ENCODE data around the gene BBIP1.

BBIP1 gene

DNA sequence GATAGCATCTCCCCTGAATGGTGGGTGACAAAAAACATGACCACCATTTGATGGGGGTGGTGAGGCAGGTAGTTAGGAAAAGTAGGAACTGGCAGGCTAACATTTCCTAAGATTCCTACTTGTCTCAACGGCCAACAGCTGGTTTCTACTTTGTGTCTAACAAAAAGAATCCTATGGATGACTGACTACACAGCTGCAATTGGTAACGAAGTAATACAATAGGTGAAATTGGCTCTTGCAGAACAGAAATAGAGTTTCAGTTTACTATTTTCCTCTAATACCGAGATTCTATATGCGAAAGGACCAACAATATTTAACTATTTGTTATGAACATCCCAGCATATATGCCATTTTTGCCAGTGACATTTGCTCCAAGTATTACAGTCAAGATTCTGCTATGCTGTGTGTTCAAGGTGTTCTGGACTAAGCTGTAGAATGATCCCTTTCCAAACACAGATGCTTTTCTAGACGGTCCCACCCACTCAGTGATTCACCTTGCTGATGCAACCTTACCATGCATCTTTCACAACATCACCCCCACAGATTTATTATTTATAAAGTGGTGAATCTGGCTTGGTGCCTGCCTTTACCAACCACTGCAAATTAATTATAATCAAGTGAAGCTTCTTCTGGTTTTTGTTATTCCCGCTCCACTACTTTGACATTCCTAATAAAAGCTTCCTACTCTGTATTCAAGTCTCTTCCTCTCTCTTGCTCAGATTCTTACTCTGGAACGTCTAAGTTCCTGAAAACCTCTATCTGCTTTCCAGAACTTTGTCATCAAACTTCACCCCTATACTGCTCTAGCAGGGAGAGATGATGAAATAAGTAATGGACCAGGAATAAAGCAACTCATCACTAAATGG is 16.8 kb downstream of the BBIP1 start:
- no peak for TF ChIP-seq CTCF (IDR thresholded peaks at IDR 0.05; ENCODE audit: insufficient read depth, low read depth, low read length, missing control alignments)

DNA sequence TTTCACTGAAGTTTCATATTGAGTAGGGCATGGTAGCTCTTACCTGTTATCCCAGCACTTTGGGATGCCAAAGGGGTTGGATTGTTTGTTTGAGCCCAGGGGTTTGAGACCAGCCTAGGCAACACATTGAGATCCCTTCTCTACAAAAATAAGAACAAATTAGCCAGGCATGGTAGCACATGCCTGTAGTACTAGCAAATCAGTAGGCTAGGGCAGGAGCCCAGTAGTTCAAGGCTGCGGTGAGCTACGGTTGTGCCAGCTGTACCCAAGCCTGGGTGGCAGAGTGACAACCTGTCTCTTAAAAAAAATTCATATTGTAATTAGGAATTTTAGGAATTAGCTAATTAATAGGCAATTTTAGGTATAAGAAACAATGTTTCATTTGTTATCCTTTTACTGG is 18.0 kb downstream of the BBIP1 start:
- TF ChIP-seq CTCF (IDR thresholded peaks at IDR 0.05; ENCODE audit: insufficient read depth, low read depth, low read length, missing control alignments): no peak
- H3K4me3 ChIP-seq (ENCODE audit: low read depth, low read length): no peak overlapping the region
- no peak for DNase-seq (ENCODE audit: low read depth)

More for the DNA sequence above, 16.8 kb downstream of the BBIP1 start:
- no peak overlapping the region for H3K4me3 ChIP-seq (ENCODE audit: low read depth, low read length)
- no peak for DNase-seq (ENCODE audit: low read depth)

GRCh38 chr10:110898391-110898790 is 20.6 kb downstream of the BBIP1 start:
- H3K4me3 ChIP-seq (ENCODE audit: low read depth, low read length): no peak overlapping the region
- no peak for TF ChIP-seq CTCF (IDR thresholded peaks at IDR 0.05; ENCODE audit: insufficient read depth, low read depth, low read length, missing control alignments)
- no peak for DNase-seq (ENCODE audit: low read depth)

GRCh38 chr10:110897184-110897583 is 21.8 kb downstream of the BBIP1 start:
- H3K4me3 ChIP-seq (ENCODE audit: low read depth, low read length): no peak overlapping the region
- DNase-seq (ENCODE audit: low read depth): no peak
- TF ChIP-seq CTCF (IDR thresholded peaks at IDR 0.05; ENCODE audit: insufficient read depth, low read depth, low read length, missing control alignments): no peak

DNA sequence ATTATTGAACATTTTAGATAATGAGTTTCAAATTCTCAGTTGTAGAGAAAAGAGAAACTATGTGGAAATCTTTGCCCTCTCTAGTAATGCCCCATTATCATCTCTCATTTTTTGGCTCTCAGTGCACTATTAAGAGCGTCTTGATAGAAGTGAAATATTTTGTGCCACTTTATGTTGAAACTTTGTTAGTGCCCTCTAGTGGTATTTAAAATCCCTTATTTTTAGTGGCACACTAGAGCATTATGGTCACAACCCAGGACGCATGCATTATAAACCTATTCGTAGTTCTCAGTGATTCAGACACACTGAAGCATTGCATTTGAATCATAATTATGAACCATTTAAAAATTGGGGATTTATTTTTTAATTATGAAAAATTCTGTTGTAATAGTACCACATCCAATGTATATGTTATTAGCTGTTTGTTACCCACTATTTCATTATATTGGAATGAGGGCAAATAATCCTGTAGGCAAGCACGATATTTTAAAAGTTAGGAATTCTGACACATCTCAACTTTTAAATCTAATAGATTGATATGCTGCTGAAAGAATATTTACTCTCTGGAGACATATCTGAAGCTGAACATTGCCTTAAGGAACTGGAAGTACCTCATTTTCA is 25.3 kb downstream of the BBIP1 start:
- peak; percentile 68 for DNase-seq (ENCODE audit: low read depth)
- TF ChIP-seq CTCF (IDR thresholded peaks at IDR 0.05; ENCODE audit: insufficient read depth, low read depth, low read length, missing control alignments): peak; percentile 30
- H3K4me3 ChIP-seq (ENCODE audit: low read depth, low read length): no peak overlapping the region

- no peak overlapping the region for H3K4me3 ChIP-seq (ENCODE audit: low read depth, low read length)
- TF ChIP-seq CTCF (IDR thresholded peaks at IDR 0.05; ENCODE audit: insufficient read depth, low read depth, low read length, missing control alignments): no peak
- DNase-seq (ENCODE audit: low read depth): no peak
Measured at GRCh38 chr10:110892602-110893288, 26.2 kb downstream of the BBIP1 start.
